ENCODE results near the gene EIF4E.
A peak's percentile ranks its signal among the peaks of the same experiment; 100 is the strongest.
"Not testable (repeated sequence)": the region's sequence is repeated elsewhere in the genome, so short reads cannot be mapped to it uniquely, and the experiment has no call there.

Gene EIF4E

DNA sequence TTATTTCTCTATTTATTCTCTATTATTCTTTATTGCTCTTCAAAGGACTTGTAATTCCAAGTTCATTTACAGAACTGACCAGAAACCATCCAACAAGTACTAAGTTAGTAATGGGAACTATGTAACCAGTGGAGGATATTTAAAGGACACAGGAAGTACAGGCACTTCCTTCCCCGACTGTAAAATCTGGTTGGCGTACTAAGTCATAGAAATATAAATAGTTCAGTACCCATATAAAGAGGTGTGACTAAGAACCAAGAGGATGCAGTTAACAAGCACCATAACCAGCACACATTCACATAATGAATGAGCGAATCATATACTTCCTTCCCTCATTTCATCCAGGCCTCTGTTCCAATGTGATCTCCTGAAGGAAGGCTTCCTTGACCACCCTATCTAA lies 3.6 kb upstream of the EIF4E start:
- DNase-seq (ENCODE audit: low spot score), result no peak

DNA sequence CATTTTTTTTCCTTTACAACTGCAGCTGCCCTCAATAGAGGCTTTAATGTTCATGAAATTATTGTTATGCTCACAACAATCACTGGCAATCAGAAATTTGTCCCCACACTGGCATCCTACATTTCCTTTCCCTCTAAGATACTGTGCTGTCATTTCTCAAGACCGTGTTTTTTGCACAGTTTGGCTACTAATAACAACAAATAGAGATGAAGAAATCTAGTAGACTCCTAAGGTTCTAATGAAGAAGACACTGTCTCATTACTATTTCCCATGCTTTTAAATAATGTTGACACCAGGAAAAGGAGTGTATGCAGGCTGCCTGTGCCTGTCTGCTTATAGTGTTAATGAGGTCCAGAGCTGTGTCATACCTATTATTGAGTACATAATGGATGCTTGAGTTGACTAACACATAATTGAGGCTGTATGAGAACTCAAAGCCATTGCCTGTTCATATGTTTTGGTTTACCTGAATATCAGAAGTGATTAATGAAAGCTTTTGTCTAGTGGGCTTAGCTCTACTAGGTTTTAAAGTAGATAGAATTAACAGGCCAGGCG lies 1.5 kb upstream of the EIF4E start:
- no peak for DNase-seq (ENCODE audit: low spot score)

DNA sequence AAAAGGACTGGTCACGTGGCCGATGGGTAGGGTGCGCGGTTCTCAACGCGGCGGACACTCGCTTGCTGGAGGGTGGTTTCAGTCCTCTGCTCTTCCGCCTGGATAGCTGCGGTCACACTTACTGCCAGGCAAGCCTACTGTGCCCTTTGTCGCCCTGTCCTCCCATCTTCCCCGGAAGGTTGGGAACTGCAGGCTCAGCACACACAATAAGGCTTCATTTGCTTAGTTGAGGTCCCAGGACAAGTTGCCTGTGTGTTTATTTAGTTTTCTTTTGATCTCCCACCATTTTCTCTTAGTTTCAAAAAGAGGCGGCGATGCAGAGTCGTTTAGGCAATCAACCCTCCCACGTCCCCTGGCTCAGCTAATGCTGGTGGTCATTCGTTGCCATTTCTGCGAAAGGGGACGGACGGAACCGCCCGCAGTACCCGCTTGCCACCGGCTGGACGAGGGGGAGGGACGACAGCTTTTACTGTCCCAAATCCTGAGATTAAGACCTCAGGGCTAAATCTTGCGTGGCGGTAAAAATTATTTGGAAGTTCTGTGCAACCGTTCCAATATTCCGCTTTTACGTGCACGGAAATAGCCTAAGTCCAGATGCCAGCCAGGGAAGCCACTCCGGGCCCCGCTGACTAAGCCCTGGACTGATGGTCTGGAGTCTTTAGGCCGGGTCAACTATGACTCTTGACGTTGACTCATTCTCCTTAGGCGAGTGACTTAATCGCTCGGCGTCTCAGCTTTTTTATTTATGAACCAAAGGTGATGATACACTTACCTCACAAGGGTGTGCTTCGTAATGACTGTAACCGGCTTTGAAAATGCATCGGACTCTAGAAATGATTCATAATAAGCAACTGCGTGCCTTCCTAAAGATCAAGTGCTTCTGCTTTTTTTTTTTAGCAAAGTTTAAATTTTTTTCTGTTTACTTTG lies 671 bp upstream of the EIF4E start:
- peak; percentile 47 for DNase-seq (ENCODE audit: low spot score)

DNA sequence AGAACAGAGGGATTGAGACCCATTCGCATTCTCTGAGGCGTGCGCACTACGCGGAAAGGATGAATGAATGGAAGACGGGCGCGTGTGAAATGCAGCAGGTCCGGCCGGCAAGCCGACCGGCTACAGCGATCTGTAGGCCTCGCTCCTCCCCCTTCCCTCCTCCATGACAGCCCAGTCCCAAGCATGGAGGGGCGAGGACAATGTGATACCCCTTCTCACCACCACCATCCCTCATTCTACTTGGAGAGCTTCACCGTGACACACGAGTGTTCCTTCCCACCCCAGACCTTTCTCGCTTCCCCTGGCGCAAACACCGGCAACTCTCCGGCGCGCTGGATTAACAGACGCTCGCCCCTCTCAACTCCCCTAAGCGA lies 815 bp downstream of the EIF4E start:
- peak; percentile 81 for DNase-seq (ENCODE audit: low spot score)

DNA sequence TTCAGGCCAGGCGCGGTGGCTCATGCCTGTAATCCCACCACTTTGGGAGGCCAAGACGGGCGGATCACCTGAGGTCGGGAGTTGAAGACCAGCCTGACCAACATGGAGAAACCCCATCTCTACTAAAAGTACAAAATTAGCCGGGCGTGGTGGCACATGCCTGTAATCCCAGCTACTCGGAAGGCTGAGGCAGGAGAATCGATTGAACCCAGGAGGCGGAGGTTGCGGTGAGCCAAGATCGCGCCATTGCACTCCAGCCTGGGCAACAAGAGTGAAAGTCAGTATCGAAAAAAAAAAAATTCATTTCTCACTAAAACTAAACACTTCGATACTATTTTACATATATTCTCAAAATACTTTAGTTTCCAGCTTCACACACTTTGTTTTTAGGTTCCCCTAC lies 2.7 kb downstream of the EIF4E start:
- not testable (repeated sequence) for DNase-seq (ENCODE audit: low spot score)

DNA sequence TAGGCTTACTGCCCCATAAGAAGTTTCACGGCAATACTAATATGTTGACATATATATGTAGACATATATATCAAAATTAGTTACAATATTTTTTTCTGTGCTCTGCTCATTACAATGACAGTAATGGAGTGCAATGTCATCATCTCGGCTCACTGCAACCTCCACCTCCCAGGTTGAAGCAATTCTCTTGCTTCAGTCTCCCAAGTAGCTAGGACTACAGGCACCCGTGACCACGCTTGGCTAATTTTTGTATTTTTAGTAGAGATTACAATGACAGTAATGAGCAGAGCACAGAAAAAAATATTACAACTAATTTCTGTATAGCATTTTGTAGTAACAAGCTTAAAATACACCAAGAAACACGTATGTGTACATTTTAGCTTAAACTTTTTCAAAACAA lies 7.6 kb downstream of the EIF4E start:
- no peak for DNase-seq (ENCODE audit: low spot score)

DNA sequence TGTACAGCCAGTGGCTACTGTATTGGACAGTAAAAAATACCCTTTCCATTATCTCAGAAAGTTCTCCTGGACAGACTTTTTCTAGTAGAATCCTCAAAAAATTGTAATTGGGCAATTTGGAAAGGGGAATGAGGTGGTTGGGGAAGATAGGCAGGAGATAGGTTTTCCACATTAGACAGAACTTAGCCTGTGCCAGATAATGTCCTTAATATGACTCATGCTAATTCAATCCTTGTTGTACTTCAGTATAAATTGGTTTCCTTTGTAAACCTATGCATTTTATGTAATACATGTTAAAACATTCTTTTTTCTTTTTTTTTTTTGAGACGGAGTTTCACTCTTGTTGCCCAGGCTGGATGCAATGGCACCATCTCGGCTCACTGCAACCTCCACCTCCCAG lies 8.9 kb downstream of the EIF4E start:
- no peak for DNase-seq (ENCODE audit: low spot score)

DNA sequence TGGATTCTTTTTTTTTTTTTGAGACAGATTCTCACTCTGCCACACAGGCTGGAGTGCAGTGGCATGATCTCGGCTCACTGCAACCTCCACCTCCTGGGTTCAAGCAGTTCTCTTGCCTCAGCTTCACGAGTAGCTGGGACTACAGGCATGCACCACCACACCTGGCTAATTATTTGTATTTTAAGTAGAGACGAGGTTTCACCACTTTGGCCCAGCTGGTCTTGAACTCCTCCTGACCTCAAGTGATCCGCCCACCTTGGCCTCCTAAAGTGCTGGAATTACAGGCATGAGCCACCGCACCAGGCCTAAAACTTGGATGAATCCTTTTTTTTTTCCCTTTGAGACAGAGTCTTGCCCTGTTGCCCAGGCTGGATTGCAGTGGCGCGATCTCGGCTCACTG lies 18.2 kb downstream of the EIF4E start:
- not testable (repeated sequence) for DNase-seq (ENCODE audit: low spot score)

DNA sequence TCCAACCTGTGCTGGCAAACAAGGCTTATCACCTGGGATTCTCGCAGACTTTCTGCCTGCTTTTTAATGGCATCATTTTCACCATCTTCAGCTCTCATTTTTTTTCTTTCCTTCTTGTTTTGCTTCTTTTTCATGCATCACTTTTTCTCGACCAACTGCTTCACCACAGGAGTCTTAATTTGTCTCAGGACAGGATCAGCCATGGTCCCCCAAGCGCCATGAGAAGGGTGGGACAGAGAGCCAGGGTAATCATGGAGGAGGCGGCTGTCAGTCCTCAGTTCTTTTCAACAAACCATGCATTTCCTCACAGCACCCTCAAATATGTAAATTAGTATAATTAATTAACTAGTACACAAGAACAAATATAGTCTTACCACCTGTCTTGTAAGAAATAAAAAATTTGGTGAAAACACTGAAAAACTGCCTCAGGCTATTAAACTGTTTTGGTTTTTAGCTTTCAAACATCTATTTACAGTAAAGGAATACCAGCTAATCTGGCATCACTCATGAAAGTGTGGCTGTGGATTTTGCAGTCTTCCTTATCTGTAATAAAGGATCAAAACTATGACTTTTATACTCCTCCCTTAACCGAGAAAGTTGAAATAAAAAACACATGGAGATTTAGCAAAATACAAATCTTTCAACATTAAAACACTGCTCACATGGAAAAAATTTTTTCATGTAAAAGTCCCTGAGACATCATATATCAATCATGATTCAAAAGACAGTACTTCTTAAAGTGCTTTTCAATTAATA lies 19.1 kb downstream of the EIF4E start:
- no peak for DNase-seq (ENCODE audit: low spot score)

DNA sequence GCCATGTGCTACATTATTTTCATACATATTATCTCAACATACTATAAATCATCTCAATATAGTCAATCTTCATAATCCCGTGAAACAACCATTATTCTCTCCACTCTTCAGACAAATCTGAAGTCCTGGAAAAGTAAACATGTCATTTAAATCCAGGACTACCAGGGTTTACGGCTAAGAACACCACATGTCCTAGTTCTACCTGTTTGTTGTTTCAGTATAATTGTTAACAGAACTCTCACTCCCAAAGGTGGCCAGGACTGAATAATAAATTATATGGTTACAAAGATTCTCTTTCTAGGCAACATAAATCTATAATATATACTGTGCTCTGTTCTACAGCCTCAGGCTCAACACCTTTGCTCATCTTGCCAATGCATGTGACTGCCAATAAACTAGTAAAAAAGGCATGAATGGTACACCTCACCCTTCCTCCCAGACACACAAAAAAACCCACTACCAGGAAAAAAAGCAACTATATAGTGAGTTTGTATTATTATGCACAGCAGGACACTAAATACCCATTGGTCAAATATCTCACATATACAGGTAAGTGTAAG lies 20.1 kb downstream of the EIF4E start:
- no peak for DNase-seq (ENCODE audit: low spot score)

DNA sequence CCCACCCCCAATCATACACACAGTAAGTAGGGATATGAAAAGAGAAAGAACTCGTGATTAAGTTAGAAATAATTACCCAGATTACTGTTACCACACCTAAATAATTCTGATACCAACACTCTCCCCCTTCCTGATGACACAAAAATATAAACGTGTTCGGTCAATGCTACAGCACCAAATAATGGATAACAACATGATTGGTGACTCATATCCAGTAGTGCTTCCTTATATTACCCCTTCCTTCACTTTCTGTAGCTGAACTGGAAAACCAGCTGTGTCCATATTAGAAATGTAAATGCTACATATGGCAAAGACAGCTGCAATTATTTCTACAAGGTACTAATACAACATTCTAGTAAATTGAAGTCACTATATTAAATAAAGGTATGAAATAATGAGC lies 20.8 kb downstream of the EIF4E start:
- DNase-seq (ENCODE audit: low spot score), result no peak

DNA sequence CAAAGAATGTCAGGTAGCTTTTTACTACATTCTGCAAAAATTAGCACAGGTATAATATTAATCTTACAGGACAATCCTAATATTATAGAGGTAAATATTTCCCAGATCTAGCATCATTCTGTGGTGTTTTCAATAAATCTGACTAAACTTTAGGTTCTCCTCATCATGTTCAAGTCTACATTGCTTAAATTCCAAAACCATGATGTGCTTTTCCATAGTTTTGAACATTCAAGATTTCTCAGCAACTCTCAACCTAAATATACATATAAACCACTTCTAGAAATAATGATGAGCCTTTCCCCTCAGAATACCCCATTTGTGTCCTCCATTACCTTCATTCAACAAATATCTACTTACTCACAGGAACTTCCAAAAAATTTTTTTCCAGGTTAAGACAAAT lies 23.1 kb downstream of the EIF4E start:
- DNase-seq (ENCODE audit: low spot score), result no peak

DNA sequence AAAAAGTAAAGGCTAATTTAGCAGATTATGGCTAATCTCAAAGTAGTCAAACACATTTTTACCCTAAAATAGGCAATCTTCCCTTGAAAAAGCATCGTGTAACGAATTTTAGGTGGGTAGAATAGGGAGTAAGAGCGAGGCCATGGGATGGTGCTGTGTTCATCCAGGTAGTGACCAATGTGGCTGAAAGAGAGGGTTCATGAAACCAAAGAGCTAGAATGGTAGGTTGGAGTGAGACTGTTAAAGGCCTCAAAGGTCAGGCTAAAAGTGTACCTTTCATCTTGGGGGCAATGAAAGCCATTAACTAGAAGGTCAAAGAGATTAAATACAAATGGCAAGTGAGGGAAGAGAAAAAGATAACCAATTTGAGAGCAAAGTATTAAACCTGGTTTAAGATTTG lies 23.6 kb downstream of the EIF4E start:
- DNase-seq (ENCODE audit: low spot score), result no peak

DNA sequence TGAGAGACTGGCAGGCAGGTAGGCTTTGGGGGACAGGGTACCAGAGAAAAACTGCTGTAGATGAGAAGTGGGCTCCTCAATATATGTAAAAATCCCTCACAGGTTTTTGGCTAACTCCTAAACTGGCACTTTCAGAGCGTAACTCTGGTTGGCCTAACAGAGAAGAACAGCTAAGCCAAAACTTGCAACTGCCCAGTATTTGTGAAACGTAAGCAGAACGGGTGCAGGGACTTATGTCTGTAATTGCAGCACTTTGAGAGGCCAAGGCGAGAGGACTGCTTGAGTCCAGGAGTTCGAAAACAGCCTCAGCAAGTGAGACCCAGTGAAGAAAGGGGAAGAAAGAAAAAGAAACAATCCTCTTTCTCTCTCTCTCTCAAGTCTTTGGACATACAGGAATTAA lies 25.0 kb downstream of the EIF4E start:
- no peak for DNase-seq (ENCODE audit: low spot score)

DNA sequence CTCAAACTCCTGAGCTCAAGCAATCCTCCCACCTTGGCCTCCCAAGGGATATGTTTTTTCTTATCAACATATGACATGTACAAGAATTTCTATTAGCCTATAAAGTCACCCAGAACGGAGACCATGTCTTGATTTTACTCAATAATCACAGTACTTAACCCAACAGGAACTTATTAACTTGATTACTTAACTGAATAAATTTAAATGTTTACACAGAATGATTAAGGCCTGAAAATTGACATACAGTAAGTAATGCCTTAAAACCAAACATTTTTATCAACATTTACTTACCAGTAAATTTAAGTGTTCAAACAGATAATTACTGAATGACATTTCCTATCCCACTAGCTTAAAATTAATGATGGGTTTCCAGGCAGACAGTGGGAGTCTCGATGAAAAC lies 25.4 kb downstream of the EIF4E start:
- DNase-seq (ENCODE audit: low spot score), result no peak

DNA sequence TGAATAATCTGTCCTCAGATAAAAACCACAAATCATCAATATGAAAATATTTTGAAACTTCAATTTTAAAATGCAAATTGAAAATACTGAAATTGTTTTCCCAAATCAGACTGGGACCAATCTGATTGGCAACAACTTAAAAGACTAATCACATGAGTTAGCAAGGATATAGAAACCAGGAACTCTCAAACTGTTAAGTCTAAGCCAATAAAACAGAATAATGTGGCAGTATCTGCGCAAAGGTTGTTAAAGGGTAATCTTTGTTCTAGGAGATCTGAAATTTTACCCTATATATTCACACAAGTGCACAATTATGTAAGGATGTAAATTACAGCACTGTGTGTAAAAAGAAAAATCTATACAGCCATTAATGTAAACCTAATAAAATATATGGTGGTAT lies 29.7 kb downstream of the EIF4E start:
- no peak for DNase-seq (ENCODE audit: low spot score)

DNA sequence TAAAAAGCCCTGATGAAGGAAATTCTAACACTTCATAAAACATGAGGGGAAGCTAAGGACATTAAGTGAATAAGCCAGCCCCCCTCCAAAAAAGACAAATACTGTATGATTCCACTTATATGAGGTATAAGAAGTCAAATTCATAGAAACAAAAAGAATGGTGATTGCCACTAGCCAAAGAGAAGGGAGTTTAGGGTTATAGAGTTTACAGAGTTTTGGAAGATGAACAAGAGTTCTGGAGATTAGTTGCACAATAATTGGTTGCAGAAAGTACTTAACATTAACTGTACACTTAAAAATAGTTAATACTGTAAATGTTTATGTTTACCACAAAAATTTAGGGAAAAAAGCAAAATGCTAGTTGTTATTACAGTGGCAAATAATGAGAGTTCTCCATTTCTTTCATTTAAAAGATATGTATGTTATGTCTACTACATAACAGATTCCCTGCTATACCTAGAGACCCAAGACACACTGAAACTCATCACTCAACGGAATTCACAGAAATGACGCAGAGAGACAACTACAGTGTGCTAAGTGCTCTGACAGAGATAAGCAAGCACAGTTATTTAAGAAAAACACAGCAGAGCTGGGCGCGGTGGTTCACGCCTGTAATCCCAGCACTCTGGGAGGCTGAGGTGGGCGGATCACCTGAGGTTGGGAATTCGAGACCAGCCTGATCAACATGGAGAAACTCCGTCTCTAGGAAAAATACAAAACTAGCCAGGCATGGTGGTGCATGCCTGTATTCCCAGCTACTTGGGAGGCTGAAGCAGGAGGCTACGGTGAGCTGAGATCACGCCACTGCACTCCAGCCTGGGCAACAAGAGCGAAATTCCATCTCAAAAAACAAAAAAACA lies 37.2 kb downstream of the EIF4E start:
- DNase-seq (ENCODE audit: low spot score), result no peak

DNA sequence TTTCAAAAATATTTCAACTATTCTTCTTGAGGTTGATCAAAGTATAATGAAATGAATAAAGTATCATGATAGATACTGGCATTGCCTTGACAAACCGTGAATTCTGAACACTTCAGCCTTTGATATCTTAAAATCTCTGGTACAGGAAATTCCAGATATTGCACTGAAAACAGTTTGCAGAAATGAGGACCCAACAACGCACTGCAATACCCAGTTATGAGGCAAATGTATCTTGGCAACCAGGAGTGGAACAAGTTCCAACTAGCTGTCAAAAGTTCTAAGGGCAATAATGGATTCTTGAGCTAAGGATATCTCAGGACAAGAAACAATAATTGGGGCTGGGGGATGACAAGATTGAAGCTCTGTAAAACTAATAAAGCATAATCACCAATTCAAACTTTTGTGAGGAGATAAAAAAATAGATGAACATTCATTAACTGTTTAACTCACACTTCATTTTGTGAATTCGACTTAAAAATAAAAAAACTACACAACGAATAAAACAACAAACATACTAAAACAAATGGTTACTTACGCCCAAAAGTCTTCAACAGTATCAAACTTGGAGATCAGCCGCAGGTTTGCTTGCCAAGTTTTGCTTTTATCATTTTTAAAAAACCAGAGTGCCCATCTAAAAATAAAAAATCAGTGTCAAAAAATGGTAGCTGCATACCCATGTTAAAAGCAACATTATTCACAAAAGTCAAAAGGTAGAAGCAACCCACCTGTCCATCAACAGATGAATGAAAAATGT lies 38.1 kb downstream of the EIF4E start:
- DNase-seq (ENCODE audit: low spot score), result no peak

DNA sequence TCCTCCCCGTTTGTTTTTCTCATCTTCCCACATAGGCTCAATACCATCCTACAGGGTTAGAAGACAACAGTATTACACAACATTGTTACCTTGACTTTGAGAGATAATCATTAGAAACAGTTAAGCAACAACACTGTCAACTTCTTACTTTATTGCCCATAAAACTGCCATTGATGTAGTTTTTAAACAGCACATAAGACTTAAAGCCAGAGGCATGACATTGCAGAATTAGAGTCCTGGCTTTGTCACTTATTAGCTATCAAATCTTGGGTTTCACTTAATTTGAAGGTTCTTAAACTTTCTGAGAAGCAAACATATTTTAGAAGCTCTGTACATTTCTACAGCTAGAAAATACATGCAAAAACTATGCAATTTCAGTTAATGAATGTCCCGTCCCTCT lies 41.8 kb downstream of the EIF4E start:
- DNase-seq (ENCODE audit: low spot score), result no peak

DNA sequence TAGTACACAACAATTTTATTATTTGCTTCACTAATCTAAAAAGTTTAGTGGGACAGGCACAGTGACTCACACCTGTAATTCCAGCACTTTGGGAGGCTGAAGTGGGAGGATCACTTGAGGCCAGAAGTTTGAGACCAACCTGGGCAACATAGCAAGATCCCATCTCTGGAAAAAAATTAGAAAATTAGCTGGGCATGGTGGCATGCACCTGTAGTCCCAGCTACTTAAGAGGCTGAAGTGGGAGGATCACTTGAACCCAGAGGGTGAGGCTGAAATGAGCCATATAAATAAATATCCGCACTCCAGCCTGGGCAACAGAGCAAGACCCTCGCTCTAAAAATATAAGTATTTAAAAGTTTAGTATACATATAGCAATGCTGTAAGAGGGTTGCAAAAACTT lies 42.6 kb downstream of the EIF4E start:
- not testable (repeated sequence) for DNase-seq (ENCODE audit: low spot score)

DNA sequence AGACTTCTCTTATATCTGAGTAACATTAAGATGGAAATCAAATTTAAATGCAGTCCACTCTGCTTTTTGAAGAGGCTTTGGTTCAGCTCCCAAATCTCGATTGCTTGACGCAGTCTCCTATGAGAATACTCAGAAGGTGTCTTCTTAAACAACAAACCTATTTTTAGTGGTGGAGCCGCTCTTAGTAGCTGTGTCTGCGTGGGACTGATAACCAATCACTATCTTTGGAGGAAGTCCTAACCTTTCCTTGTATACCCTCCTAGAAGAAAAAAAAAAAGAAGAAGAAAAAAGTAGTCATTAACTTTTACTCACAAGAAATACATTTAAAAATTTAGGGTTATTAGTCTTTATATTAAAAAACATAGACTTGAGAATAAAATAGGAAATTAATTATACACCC lies 48.0 kb downstream of the EIF4E start:
- not testable (repeated sequence) for DNase-seq (ENCODE audit: low spot score)
